PC-3 (cell line): Measurements from ENCODE around the gene FBXO17. TPM values are rescaled to one million over a fixed set of nuclear protein-coding genes. Genes with fewer than 3 reads are reported as not detected.
A peak's percentile ranks its signal among the peaks of the same experiment; 100 is the strongest.

Experiments used
- ATAC-seq: fragments of 200-7000 bp; cut with Tn5 transposase; 2 replicates; pipeline ENCODE4 v1.9.1; 2020; ENCODE audit warnings: mild to moderate bottlenecking, moderate library complexity
- BruUV-seq: library from RNA; stranded (reverse); fragments of 400-500 nt; replicated peaks from 2 replicates; lab custom pipeline; 2021; lab: Mats Ljungman, UMichigan
- CTCF ChIA-PET: fragments of 300-600 bp; sonication (Branson Sonifier 250); formaldehyde crosslinking; loops from one replicate; lab custom pipeline; 2022; ENCODE audit warnings: antibody characterized with exemption; lab: Charles Lee
- POLR2A ChIA-PET: fragments of 300-600 bp; sonication (Branson Sonifier 250); formaldehyde crosslinking; loops from one replicate; lab custom pipeline; 2022; ENCODE audit warnings: antibody characterized with exemption; ENCODE audit not compliant: unreplicated experiment; lab: Charles Lee
- DNase-seq: peaks from one replicate; pipeline ENCODE4 v3.0.0-alpha.2; 2015
- H2AFZ ChIP-seq: fragments of 300-600 bp; sonication (generic); 2 replicates; pipeline ENCODE4 v1.6.0; 2016; ENCODE audit warnings: antibody characterized with exemption, low read length
- H3F3A ChIP-seq: fragments of 300-600 bp; sonication (generic); one replicate; pipeline ENCODE4 v1.6.0; 2017; ENCODE audit warnings: antibody characterized with exemption, low read length, control low read depth, mild to moderate bottlenecking; ENCODE audit not compliant: unreplicated experiment
- H3K27ac ChIP-seq: fragments of 300-600 bp; sonication (generic); 2 replicates; pipeline ENCODE4 v1.5.1; 2016; ENCODE audit warnings: mild to moderate bottlenecking, low read length
- H3K27me3 ChIP-seq: fragments of 300-600 bp; sonication (generic); 2 replicates; pipeline ENCODE4 v1.6.1; 2016; ENCODE audit warnings: low read length, mixed read lengths
- H3K36me3 ChIP-seq: fragments of 300-600 bp; sonication (generic); 2 replicates; pipeline ENCODE4 v1.6.1; 2016; ENCODE audit warnings: low read depth, mixed run types, low read length, mixed read lengths
- H3K4me1 ChIP-seq: fragments of 300-600 bp; sonication (generic); 2 replicates; pipeline ENCODE4 v1.5.1; 2016; ENCODE audit warnings: low read length; ENCODE audit not compliant: insufficient read depth
- H3K4me2 ChIP-seq: fragments of 300-600 bp; sonication (generic); 2 replicates; pipeline ENCODE4 v1.6.0; 2016; ENCODE audit warnings: low read length
- H3K4me3 ChIP-seq: fragments of 300-600 bp; sonication (generic); 2 replicates; pipeline ENCODE4 v1.5.1; 2016; ENCODE audit warnings: mild to moderate bottlenecking, low read length, mixed read lengths
- H3K79me2 ChIP-seq: fragments of 300-600 bp; sonication (generic); 2 replicates; pipeline ENCODE4 v1.6.1; 2017; ENCODE audit warnings: low read length, mixed read lengths
- H3K9ac ChIP-seq: fragments of 300-600 bp; sonication (generic); 2 replicates; pipeline ENCODE4 v1.6.0; 2016; ENCODE audit warnings: mild to moderate bottlenecking, low read length
- H3K9me2 ChIP-seq: fragments of 300-600 bp; sonication (generic); replicated peaks from 2 replicates; pipeline ENCODE4 v1.6.1; 2016; ENCODE audit warnings: mixed run types, low read length, mixed read lengths
- H3K9me3 ChIP-seq: fragments of 300-600 bp; sonication (generic); 2 replicates; pipeline ENCODE4 v1.6.1; 2016; ENCODE audit warnings: low read length, mixed read lengths
- H4K20me1 ChIP-seq: fragments of 300-600 bp; sonication (generic); 2 replicates; pipeline ENCODE4 v1.6.1; 2016; ENCODE audit warnings: low read length, mixed read lengths
- EZH2 ChIP-seq: fragments of 300-600 bp; sonication (generic); IDR thresholded peaks from one replicate; pipeline ENCODE4 v1.6.1; 2017; ENCODE audit warnings: antibody characterized with exemption, mild to moderate bottlenecking, low read length; ENCODE audit not compliant: unreplicated experiment
- EZH2phosphoT487 ChIP-seq: fragments of 300-600 bp; sonication (generic); IDR thresholded peaks from 2 replicates; pipeline ENCODE4 v1.6.1; 2018; ENCODE audit warnings: mild to moderate bottlenecking, antibody characterized with exemption, low read length, borderline replicate concordance
- intact Hi-C: fragments of 100-400 bp; cut with micrococcal nuclease; formaldehyde crosslinking; loops from 2 replicates; pipeline ENCODE4 v1.9.0; 2023
- total RNA-seq: library from RNA; depleted of rRNA; stranded (reverse); fragments of >200 nt; gene quantifications from 2 replicates; pipeline ENCODE4 v1.2.3, GENCODE V29; 2014
- TF ChIP-seq, protein P1 (sequence below): fragments of 300-600 bp; sonication (generic); conservative IDR thresholded peaks from 2 replicates; pipeline ENCODE4 v1.5.1; 2017; ENCODE audit warnings: antibody characterized with exemption, low read depth, mild to moderate bottlenecking, low read length

Gene FBXO17
- total RNA-seq, 1 experiment from 2014 or later = not detected

GRCh38 chr19:38899447-38900201 lies 75.9 kb downstream of the FBXO17 start, which contains the start of the genes NFKBIB and SIRT2:
Gene NFKBIB (plus strand): TSS chr19:38899969. CDS start chr19:38900033, 64 bp downstream.
Gene SIRT2 (minus strand): TSS chr19:38899618. CDS start chr19:38899521, 97 bp downstream.
- Histone ChIP-seq H3K27me3 (no peaks in the 10 kb centered on the region), H3K4me1 (0 out of 2 replicates have a peak, but pooled peaks cover 3% of the 10 kb centered on the region), H3F3A (no peaks in the 10 kb centered on the region), H4K20me1 (no peaks in the 10 kb centered on the region), H3K36me3 (no peaks in the 10 kb centered on the region), H3K27ac (0 out of 2 replicates have a peak within 1 kb of the TSS, but pooled peaks have one; percentile 12), H3K9me3 (no peaks in the 10 kb centered on the region), H3K9me2 (no peaks in the 10 kb centered on the region), H3K79me2 (peaks cover 29% of the 10 kb centered on the region), H2AFZ (peak within 1 kb of the TSS; percentile 83), H3K4me3 (peak within 1 kb of the TSS; percentile 78), H3K4me2 (peak within 1 kb of the TSS; percentile 98), H3K9ac (peak within 1 kb of the TSS; percentile 77)
- intact Hi-C loops = loop anchor here (1.0 to 5.0 kb wide), 2 partner anchors 31 to 47 kb away; partner anchors contain the start of genes MRPS12 and SARS2
- DNase-seq (peak; percentile 99), ATAC-seq (peak; percentile 95)
- ChIA-PET POLR2A (interaction anchor here (0.5 to 0.8 kb wide), 3 partner anchors 31 to 183 kb away, joined by 3 to 6 read pairs (median 5); partner anchors contain the start of gene MRPS12), CTCF (interaction anchor here (1.9 kb wide), 1 partner anchor 31 kb away, joined by 7 read pairs; the partner anchor contains the start of genes MRPS12 and SARS2)
- no peak for TF ChIP-seq EZH2
- TF ChIP-seq, protein P1, sequence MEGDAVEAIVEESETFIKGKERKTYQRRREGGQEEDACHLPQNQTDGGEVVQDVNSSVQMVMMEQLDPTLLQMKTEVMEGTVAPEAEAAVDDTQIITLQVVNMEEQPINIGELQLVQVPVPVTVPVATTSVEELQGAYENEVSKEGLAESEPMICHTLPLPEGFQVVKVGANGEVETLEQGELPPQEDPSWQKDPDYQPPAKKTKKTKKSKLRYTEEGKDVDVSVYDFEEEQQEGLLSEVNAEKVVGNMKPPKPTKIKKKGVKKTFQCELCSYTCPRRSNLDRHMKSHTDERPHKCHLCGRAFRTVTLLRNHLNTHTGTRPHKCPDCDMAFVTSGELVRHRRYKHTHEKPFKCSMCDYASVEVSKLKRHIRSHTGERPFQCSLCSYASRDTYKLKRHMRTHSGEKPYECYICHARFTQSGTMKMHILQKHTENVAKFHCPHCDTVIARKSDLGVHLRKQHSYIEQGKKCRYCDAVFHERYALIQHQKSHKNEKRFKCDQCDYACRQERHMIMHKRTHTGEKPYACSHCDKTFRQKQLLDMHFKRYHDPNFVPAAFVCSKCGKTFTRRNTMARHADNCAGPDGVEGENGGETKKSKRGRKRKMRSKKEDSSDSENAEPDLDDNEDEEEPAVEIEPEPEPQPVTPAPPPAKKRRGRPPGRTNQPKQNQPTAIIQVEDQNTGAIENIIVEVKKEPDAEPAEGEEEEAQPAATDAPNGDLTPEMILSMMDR = no peak
- no peak for TF ChIP-seq EZH2phosphoT487
- no TSS peak for BruUV-seq

DNA sequence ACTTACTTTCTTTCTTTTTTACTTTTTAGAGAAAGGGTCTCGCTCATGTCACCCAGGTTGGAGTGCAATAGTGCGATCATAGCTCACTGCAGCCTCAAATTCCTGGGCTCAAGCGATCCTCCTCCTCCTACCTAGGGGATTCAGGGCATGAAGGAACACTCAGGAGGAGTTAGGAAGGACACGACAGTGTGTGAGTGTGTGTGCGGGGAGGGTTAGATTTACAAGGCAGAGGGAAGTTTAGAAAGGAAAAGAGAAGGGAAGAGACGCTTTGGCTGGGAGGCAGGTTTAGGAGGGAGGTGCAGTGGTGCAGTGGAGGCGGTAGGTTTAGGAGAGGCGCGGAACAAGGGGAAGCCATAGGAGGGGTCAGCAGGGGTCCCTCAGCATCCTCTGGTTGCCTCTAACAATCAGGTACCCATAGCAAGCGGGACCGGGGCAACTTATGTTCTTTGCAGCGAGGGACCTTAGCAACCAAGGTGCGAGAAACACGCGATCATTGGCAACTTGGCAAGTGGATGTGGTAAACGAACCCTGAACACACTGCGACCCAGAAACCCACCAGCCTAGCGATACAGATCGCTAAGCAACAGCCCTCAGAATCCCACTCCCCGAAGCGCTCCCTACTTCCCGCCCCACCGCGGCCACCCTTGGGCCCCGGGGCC lies 76.6 kb downstream of the FBXO17 start:
- ATAC-seq = peak; percentile 8; the same call in 1 of the 2 replicates

More for the DNA sequence above, 76.6 kb downstream of the FBXO17 start:
- DNase-seq = peak; percentile 14
- no peak overlapping the region for H3K27ac ChIP-seq
- no peaks in the 10 kb centered on the region for H4K20me1 ChIP-seq
- H3K9me3 ChIP-seq = no peaks in the 10 kb centered on the region
- H2AFZ ChIP-seq = peak overlapping the region; percentile 83
- 0 out of 2 replicates have a peak, but pooled peaks cover 3% of the 10 kb centered on the region for H3K4me1 ChIP-seq
- peaks cover 29% of the 10 kb centered on the region for H3K79me2 ChIP-seq
- CTCF ChIA-PET = no interaction called here
- TF ChIP-seq EZH2 = no peak
- TF ChIP-seq, protein P1 = no peak
- TF ChIP-seq EZH2phosphoT487 = no peak
- no peaks in the 10 kb centered on the region for H3K36me3 ChIP-seq
- BruUV-seq = TSS peak; percentile 57
- no peaks in the 10 kb centered on the region for H3F3A ChIP-seq
- H3K27me3 ChIP-seq = no peaks in the 10 kb centered on the region
- H3K9me2 ChIP-seq = no peaks in the 10 kb centered on the region
- H3K9ac ChIP-seq = peak overlapping the region; percentile 73
- peak overlapping the region; percentile 78 for H3K4me3 ChIP-seq
- peak overlapping the region; percentile 94 for H3K4me2 ChIP-seq
- POLR2A ChIA-PET = interaction anchor here (0.6 kb wide), 1 partner anchor 240 kb away, joined by 9 read pairs; no protein-coding TSS in a partner anchor
- intact Hi-C loops = loop anchor here (1.0 to 5.0 kb wide), 2 partner anchors 31 to 47 kb away; partner anchors contain the start of genes MRPS12 and SARS2
